Measurements from ENCODE around the gene P2RY6. TPM values are rescaled to one million over a fixed set of nuclear protein-coding genes. Genes with fewer than 3 reads are reported as not detected.
A peak's percentile ranks its signal among the peaks of the same experiment; 100 is the strongest.

The P2RY6 gene
- total and polyA plus RNA-seq, 12 donors = 0.33 to 5.9 (median 3.9) TPM

- Histone ChIP-seq H3K4me3 (no peak overlapping the region), H3K27ac (no peak overlapping the region), H3K9me3 (replicated peaks in 1 of 3) (no peaks in the 10 kb centered on the region), H3K4me1 (replicated peaks in 1 of 2) (peaks cover 0 to 16% of the 10 kb centered on the region in 2 donors), H3K36me3 (replicated peaks in 1 of 2) (no peaks in the 10 kb centered on the region), H3K27me3 (no peaks in the 10 kb centered on the region)
- WGBS, 4 donors = 79 to 86% (median 82%) methylated on average over 1 to 2 of the region's 2 CpGs
- TF ChIP-seq, protein P1, sequence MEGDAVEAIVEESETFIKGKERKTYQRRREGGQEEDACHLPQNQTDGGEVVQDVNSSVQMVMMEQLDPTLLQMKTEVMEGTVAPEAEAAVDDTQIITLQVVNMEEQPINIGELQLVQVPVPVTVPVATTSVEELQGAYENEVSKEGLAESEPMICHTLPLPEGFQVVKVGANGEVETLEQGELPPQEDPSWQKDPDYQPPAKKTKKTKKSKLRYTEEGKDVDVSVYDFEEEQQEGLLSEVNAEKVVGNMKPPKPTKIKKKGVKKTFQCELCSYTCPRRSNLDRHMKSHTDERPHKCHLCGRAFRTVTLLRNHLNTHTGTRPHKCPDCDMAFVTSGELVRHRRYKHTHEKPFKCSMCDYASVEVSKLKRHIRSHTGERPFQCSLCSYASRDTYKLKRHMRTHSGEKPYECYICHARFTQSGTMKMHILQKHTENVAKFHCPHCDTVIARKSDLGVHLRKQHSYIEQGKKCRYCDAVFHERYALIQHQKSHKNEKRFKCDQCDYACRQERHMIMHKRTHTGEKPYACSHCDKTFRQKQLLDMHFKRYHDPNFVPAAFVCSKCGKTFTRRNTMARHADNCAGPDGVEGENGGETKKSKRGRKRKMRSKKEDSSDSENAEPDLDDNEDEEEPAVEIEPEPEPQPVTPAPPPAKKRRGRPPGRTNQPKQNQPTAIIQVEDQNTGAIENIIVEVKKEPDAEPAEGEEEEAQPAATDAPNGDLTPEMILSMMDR (IDR thresholded peaks at IDR 0.05) = no peak
- TF ChIP-seq POLR2A (IDR thresholded peaks at IDR 0.05) = no peak
- intact Hi-C loops (cut with DNase I) = loop anchor here (5.0 kb wide), 1 partner anchor 41 kb away; no protein-coding TSS in a partner anchor
- no peak for DNase-seq
These were observed 65.7 kb downstream of the P2RY6 start for GRCh38 chr11:73337846-73338245.

GRCh38 chr11:73338279-73338678 is 66.1 kb downstream of the P2RY6 start:
- Histone ChIP-seq H3K27me3 (no peaks in the 10 kb centered on the region), H3K27ac (peak overlapping the region in 1 of 5 donors; percentile 31)
- 71 to 87% (median 76%) methylated on average over 4 of the region's 4 CpGs for WGBS, 4 donors

GRCh38 chr11:73340164-73340563 is 68.0 kb downstream of the P2RY6 start:
- Histone ChIP-seq H3K4me1 (replicated peaks in 1 of 2) (peaks cover 5 to 18% of the 10 kb centered on the region in 2 donors), H3K27me3 (no peaks in the 10 kb centered on the region), H3K36me3 (replicated peaks in 1 of 2) (no peaks in the 10 kb centered on the region), H3K9me3 (replicated peaks in 1 of 3) (no peaks in the 10 kb centered on the region), H3K27ac (no peak overlapping the region), H3K4me3 (no peak overlapping the region)
- no peak for DNase-seq
- TF ChIP-seq, protein P1 (IDR thresholded peaks at IDR 0.05) = no peak
- no peak for TF ChIP-seq POLR2A (IDR thresholded peaks at IDR 0.05)
- intact Hi-C loops (cut with DNase I) = loop anchor here (5.0 to 10.0 kb wide), 2 partner anchors 33 to 315 kb away; partner anchors contain the start of gene ARHGEF17 (in 1 of the 2)
- WGBS, 4 donors = 47 to 65% (median 55%) methylated on average over 3 of the region's 3 CpGs

More at GRCh38 chr11:73338279-73338678, 66.1 kb downstream of the P2RY6 start:
- H3K4me1 ChIP-seq (replicated peaks in 1 of 2) = peaks cover 4 to 20% of the 10 kb centered on the region in 2 donors
- no peaks in the 10 kb centered on the region for H3K36me3 ChIP-seq (replicated peaks in 1 of 2)
- TF ChIP-seq, protein P1 (IDR thresholded peaks at IDR 0.05) = no peak
- TF ChIP-seq POLR2A (IDR thresholded peaks at IDR 0.05) = no peak
- DNase-seq = no peak
- H3K9me3 ChIP-seq (replicated peaks in 1 of 3) = no peaks in the 10 kb centered on the region
- H3K4me3 ChIP-seq = no peak overlapping the region
- intact Hi-C loops (cut with DNase I) = loop anchor here (5.0 kb wide), 1 partner anchor 41 kb away; no protein-coding TSS in a partner anchor

DNA sequence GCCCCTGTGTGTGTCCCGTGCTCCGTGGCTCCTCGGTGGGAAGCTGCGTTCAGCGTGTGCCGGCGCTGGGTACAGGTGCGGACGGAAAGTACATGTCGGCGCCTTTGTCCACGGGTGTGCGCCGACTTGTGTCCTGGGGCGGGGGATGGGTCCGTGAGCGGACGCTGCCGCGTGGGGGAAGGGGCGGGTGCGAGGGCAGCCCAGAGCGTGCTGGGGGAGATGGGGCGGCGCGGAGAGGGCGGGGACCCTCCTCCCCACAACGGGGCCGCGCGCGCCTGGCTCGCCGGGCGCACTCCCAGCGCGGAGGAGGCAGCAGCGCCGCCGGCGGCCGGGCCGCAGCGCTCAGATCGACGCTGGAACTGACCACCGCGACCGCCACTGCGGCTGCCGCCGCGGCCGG is 70.5 kb downstream of the P2RY6 start:
- Histone ChIP-seq H3K27me3 (no peaks in the 10 kb centered on the region), H3K4me1 (replicated peaks in 1 of 2) (peaks cover 5 to 17% of the 10 kb centered on the region in 2 donors), H3K9me3 (replicated peaks in 1 of 3) (no peaks in the 10 kb centered on the region), H3K36me3 (replicated peaks in 1 of 2) (no peaks in the 10 kb centered on the region), H3K4me3 (peak overlapping the region in 1 of 4 donors; percentile 52), H3K27ac (peak overlapping the region in 2 of 5 donors; percentile 16 to 65)
- WGBS, 4 donors = 26 to 39% (median 30%) methylated on average over 35 to 54 of the region's 54 CpGs; no CpG with 5 or more reads in 1 of the 4 donors
- no peak for TF ChIP-seq POLR2A (IDR thresholded peaks at IDR 0.05)
- TF ChIP-seq, protein P1 (IDR thresholded peaks at IDR 0.05) = no peak
- intact Hi-C loops (cut with DNase I) = loop anchor here (5.0 to 10.0 kb wide), 2 partner anchors 35 to 312 kb away; partner anchors contain the start of gene ARHGEF17 (in 1 of the 2)
- DNase-seq = no peak
